ENCODE measurements around the gene CACTIN. TPM values are rescaled to one million over a fixed set of nuclear protein-coding genes. Genes with fewer than 3 reads are reported as not detected.

The CACTIN gene
- total and polyA plus RNA-seq, 2 of the 8 experiments (the other 6 are each of a cell fraction or from before 2014, with no cell fraction given), result 25.8 to 29.9 TPM

DNA sequence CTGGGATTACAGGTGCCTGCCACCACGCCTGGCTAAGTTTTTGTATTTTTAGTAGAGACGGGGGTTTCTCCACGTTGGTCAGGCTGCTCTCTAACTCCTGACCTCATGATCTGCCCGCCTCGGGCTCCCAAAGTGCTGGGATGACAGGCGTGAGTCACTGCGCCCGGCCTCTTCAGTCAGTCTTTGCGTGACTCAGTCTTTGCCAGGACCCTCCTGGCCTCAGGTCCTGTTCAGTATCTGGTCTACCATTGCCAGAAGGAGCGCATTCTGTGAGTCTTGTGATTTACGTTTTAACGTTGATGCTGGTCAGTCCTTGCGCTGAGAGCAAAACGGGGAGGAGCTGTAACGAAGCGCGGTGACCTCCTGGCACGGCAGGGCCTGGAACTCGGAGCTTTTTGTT is 61.5 kb downstream of the CACTIN start (continued):
- no peak for TF ChIP-seq MAFK (IDR thresholded peaks at IDR 0.05; ENCODE audit: low read depth, low read length)
- TF ChIP-seq RXRA (IDR thresholded peaks at IDR 0.05; ENCODE audit: insufficient read depth, low read depth, low read length), result no peak
- TF ChIP-seq TAF1 (IDR thresholded peaks at IDR 0.05; ENCODE audit: low read depth, low read length), result no peak
- no peak for TF ChIP-seq HDAC2 (IDR thresholded peaks at IDR 0.05; ENCODE audit: borderline replicate concordance in 1 of 2, low read depth in 2 of 2, low read length in 2 of 2)
- no peak for TF ChIP-seq TBP (IDR thresholded peaks at IDR 0.05; ENCODE audit: low read depth, low read length)
